Right lobe of liver (tissue), 6 donors: Measurements from ENCODE around the gene SEMA5B. TPM values are rescaled to one million over a fixed set of nuclear protein-coding genes. Genes with fewer than 3 reads are reported as not detected.

Experiments used
- ATAC-seq, 4 donors: fragments of 200-7000 bp; cut with Tn5 transposase; one replicate each; pipeline ENCODE4 v1.9.1; 2020; ENCODE audit warnings: mild to moderate bottlenecking in 4 of 4, moderate library complexity in 4 of 4
- DNase-seq, 3 donors: peaks; one replicate each; pipeline ENCODE4 v3.0.0-alpha.2; 2020
- H3K27ac ChIP-seq, 3 donors: fragments of 200-600 bp; one replicate each; pipeline ENCODE4 v1.8.0; 2022
- H3K27me3 ChIP-seq, 2 donors: fragments of 200-600 bp; one replicate each; pipeline ENCODE4 v1.8.0; 2022
- H3K36me3 ChIP-seq, 4 donors: fragments of 200-600 bp; sonication (generic) in 1 of 4; one replicate each; pipeline versions ENCODE4 v1.5.1 to v1.8.0; 2017 to 2022; ENCODE audit warnings: control low read depth in 1 of 4
- H3K4me1 ChIP-seq, 4 donors: fragments of 200-600 bp; sonication (generic) in 1 of 4; one replicate each; pipeline versions ENCODE4 v1.5.1 to v1.8.0; 2017 to 2022; ENCODE audit warnings: control low read depth in 1 of 4
- H3K4me3 ChIP-seq, 3 donors: fragments of 200-600 bp; one replicate each; pipeline ENCODE4 v1.8.0; 2022
- H3K9me3 ChIP-seq, 4 donors: fragments of 200-600 bp; sonication (generic) in 1 of 4; one replicate each; pipeline versions ENCODE4 v1.5.1 to v1.8.0; 2017 to 2022; ENCODE audit warnings: control low read depth in 1 of 4
- POLR2A ChIP-seq: fragments of 450-650 bp; IDR thresholded peaks from one replicate; pipeline ENCODE4 v1.6.1; 2017; ENCODE audit warnings: antibody characterized with exemption, mild to moderate bottlenecking
- WGBS: methylation state at CpG from one replicate; pipeline ENCODE4 v1.1.6; 2018; ENCODE audit warnings: low coverage, low lambda C conversion rate; ENCODE audit not compliant: insufficient coverage; ENCODE audit errors: missing lambda C conversion rate; 5-methylcytosine and 5-hydroxymethylcytosine counted together
- intact Hi-C, 2 donors: fragments of 100-400 bp; cut with DNase I; formaldehyde crosslinking; loops; one replicate each; pipeline versions ENCODE4 v1.11.2 to v1.14.1; 2022
- total RNA-seq, 6 experiments: library from RNA; depleted of rRNA in 2 of 6; stranded (reverse); fragments of >200 nt in 2 of 6; fragmentation: NEBNext Ultra II Directional in 3 of 6; extraction: Animal tissue kit (Norgen Biotek cat#: 25700) in 3 of 6; gene quantifications; one replicate each; pipeline versions ENCODE4 v1.1.0 to v1.2.4, GENCODE V29; 2016 to 2023
- TF ChIP-seq, protein P1 (sequence below), 4 donors: fragments of 200-600 bp in 3 of 4; fragments of 450-650 bp in 1 of 4; IDR thresholded peaks; one replicate each; pipeline versions ENCODE4 v1.5.1 to v1.8.0; 2016 to 2022; ENCODE audit warnings: antibody characterized with exemption in 4 of 4, mild to moderate bottlenecking in 2 of 4
- donor health status: DM: no; HTN: yes; CAD: no.
- donor health status: DM: no; HTN: no; CAD: no.
- donor health status: DM: no; HTN: no; CAD: no.
- donor health status: DM: no; HTN: yes; CAD: no.
- donor health status: DM: no; HTN: yes; CAD: no.

SEMA5B gene
- total RNA-seq, 6 experiments from 2014 or later = 0.12 to 0.65 (median 0.25) TPM

DNA sequence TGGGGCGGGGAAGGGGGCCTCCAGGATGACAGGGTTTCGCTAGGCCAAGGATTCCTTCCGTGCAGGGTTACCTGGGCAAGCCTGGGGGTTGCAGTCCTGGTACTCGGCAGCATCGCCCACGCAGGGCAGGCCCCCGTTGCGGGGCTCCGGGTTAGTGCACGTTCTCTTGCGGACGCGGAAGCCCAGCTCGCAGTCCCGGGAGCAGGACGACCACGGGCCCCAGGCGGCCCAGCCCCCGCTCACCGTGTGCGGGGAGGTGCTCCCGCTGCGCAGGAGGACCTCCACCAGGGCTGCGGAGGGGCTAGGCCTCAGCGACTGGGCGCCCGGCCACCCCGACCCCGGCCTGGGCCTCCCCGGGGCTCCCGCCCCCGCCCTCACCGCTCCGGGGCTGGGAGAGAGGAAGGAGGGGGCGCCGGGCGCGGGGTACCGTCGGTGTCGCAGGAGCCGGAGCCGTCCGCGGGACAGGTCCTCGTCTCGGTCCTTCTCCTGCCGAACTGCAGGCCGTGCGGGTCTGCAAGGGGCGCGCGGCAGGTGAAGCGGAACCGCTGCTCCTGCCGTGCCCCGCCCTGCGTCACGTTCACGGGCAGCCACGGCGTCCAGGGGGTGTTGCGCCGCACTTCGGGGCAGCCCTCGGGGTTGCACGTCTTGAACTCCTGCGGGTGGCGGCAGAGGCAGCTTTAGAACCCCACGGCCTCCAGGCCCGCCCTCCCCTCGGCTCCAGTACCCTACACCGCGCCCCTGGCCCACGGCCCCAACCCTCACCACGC, 114.6 kb downstream of the SEMA5B start:
- no peak overlapping the region for H3K4me3 ChIP-seq
- no peak for TF ChIP-seq POLR2A
- TF ChIP-seq, protein P1, sequence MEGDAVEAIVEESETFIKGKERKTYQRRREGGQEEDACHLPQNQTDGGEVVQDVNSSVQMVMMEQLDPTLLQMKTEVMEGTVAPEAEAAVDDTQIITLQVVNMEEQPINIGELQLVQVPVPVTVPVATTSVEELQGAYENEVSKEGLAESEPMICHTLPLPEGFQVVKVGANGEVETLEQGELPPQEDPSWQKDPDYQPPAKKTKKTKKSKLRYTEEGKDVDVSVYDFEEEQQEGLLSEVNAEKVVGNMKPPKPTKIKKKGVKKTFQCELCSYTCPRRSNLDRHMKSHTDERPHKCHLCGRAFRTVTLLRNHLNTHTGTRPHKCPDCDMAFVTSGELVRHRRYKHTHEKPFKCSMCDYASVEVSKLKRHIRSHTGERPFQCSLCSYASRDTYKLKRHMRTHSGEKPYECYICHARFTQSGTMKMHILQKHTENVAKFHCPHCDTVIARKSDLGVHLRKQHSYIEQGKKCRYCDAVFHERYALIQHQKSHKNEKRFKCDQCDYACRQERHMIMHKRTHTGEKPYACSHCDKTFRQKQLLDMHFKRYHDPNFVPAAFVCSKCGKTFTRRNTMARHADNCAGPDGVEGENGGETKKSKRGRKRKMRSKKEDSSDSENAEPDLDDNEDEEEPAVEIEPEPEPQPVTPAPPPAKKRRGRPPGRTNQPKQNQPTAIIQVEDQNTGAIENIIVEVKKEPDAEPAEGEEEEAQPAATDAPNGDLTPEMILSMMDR (IDR thresholded peaks at IDR 0.05) = no peak
- ATAC-seq = no peak

DNA sequence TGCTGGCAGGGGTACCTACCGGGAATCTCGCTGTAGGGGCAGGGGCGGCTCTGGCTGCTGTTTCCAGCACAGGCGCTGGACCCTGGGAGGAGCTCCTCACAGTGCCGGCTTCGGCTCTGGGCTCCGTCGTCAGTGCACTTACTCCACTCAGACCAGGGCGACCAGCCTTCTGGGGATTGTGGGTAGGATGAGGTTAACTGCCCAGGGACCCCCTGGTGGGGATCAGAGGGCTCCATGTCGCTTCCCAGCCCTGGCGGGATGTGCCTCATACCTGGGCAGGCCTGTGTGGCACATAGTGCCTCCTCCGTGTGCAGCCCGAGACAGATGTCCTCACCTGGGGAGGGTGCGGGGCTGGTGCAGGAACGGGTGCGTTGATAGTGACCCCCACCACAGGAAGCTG, 115.7 kb downstream of the SEMA5B start:
- no peak for TF ChIP-seq POLR2A
- TF ChIP-seq, protein P1 (IDR thresholded peaks at IDR 0.05) = no peak
- Histone ChIP-seq H3K27me3 (no peaks in the 10 kb centered on the region), H3K27ac (no peak overlapping the region), H3K4me3 (no peak overlapping the region), H3K9me3 (no peaks in the 10 kb centered on the region), H3K4me1 (no peaks in the 10 kb centered on the region), H3K36me3 (no peaks in the 10 kb centered on the region)
- ATAC-seq = peak in 1 of 4 donors; percentile 4
- 80% methylated on average over 2 of the region's 16 CpGs for WGBS
- DNase-seq = no peak
- intact Hi-C loops = no loop called here

More for the DNA sequence above, 114.6 kb downstream of the SEMA5B start:
- H3K27me3 ChIP-seq = no peaks in the 10 kb centered on the region
- H3K36me3 ChIP-seq = no peaks in the 10 kb centered on the region
- H3K27ac ChIP-seq = no peak overlapping the region
- H3K4me1 ChIP-seq = no peaks in the 10 kb centered on the region
- no peaks in the 10 kb centered on the region for H3K9me3 ChIP-seq
- 100% methylated on average over 2 of the region's 76 CpGs for WGBS
- no peak for DNase-seq
- intact Hi-C loops = no loop called here

DNA sequence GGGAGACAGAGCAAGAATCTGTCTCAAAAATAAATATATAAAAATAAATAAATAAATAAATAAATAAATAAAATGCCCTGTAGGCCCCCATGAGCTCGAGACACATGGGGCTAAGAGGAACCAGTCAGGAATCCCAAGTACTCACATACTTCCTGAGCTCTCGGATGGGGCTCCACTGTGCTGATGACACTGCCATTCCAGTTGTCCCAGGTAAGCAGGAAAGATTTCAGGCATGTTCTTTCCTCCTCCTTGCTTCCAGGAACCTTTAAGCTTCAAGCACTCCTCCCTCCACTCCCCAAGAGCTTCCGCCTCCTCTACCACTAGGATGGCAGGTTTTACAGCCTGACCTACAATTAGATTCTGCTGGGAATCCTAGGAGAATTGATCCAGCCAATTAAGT, 119.3 kb downstream of the SEMA5B start:
- intact Hi-C loops = no loop called here
- 75% methylated on average over 3 of the region's 3 CpGs for WGBS
- no peak for ATAC-seq
- H3K9me3 ChIP-seq = no peaks in the 10 kb centered on the region
- H3K4me1 ChIP-seq = no peaks in the 10 kb centered on the region
- no peak for DNase-seq
- no peaks in the 10 kb centered on the region for H3K36me3 ChIP-seq
- no peaks in the 10 kb centered on the region for H3K27me3 ChIP-seq
- H3K4me3 ChIP-seq = no peak overlapping the region
- H3K27ac ChIP-seq = no peak overlapping the region
- TF ChIP-seq, protein P1 (IDR thresholded peaks at IDR 0.05) = no peak
- TF ChIP-seq POLR2A = no peak

DNA sequence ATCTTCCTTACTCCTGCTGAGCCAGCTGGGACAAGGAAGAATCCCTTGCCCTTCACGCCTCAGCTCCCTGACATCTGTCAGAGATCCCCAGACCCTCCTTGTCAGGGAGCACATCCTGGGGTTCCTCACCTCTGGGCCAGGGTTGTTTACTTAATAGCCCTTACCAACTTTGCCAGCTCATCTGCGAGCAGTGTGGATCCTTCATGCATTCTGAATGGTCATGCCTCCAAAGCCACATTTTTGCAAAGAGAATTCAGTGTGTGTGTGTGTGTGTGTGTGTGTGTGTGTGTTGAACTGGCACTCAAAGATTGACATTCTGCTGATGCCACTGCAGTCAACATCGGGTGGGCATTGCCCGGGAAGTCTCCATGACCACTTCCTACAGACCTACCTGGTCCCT, 120.1 kb downstream of the SEMA5B start:
- no peak overlapping the region for H3K4me3 ChIP-seq
- intact Hi-C loops = no loop called here

More for the DNA sequence above, 120.1 kb downstream of the SEMA5B start:
- H3K9me3 ChIP-seq = no peaks in the 10 kb centered on the region
- no peaks in the 10 kb centered on the region for H3K36me3 ChIP-seq
- TF ChIP-seq, protein P1 (IDR thresholded peaks at IDR 0.05) = no peak
- TF ChIP-seq POLR2A = no peak
- H3K27me3 ChIP-seq = no peaks in the 10 kb centered on the region
- DNase-seq (no peak), ATAC-seq (no peak)
- H3K4me1 ChIP-seq = no peaks in the 10 kb centered on the region
- H3K27ac ChIP-seq = no peak overlapping the region
- 85% methylated on average over 2 of the region's 4 CpGs for WGBS
